ENCODE data around the gene TMEM92. TPM values are rescaled to one million over a fixed set of nuclear protein-coding genes. Genes with fewer than 3 reads are reported as not detected.

TMEM92 gene
- total and polyA plus RNA-seq, 4 donors, result 0.05 to 17.9 (median 4.0) TPM

DNA sequence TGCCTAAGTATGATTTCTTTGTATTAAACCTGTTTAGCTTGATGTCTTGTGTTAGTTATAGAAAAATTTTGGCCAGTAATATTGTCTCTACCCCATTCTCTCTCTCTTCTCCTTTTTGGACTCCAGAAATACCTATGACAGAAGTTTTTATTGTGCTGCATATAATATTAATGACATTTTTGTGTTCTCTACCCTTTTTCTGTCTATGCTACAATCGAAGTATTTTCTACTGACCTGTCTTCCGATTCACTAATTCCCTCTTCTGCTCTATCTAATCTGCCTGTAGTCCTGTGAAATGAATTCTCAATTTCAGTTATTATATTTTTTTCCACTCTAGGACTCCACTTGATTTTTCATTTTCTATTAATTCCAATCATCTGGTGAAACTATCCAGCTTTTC, 26.0 kb upstream of the TMEM92 start:
- no peaks in the 10 kb centered on the region for H3K4me1 ChIP-seq (ENCODE audit: control insufficient read depth in 4 of 4, insufficient read depth in 4 of 4, low read length in 3 of 4)
- no peaks in the 10 kb centered on the region for H3K36me3 ChIP-seq (ENCODE audit: control insufficient read depth in 4 of 4, insufficient read depth in 3 of 4, low read depth in 1 of 4, low read length in 3 of 4)
- H3K9me3 ChIP-seq (ENCODE audit: control insufficient read depth in 4 of 4, low read length in 3 of 4), result peaks cover 0 to 6% (median 0%) of the 10 kb centered on the region in 4 donors
- peaks cover 0 to 2% (median 0%) of the 10 kb centered on the region in 4 donors for H3K27me3 ChIP-seq (ENCODE audit: control insufficient read depth in 4 of 4, insufficient read depth in 4 of 4, low read length in 3 of 4)
- H3K9ac ChIP-seq (ENCODE audit: low read depth in 1 of 2, low read length in 2 of 2), result no peak overlapping the region
- no peak overlapping the region for H3K27ac ChIP-seq (ENCODE audit: low read depth in 1 of 2, low read length in 2 of 2)
- no peak for TF ChIP-seq NR2F2 (IDR thresholded peaks at IDR 0.05)
- no peak for TF ChIP-seq TAF1 (conservative IDR thresholded peaks at IDR 0.05)
- no peak for TF ChIP-seq FOXA2 (IDR thresholded peaks at IDR 0.05)
- TF ChIP-seq YY1 (IDR thresholded peaks at IDR 0.05), result no peak
- TF ChIP-seq JUND (IDR thresholded peaks at IDR 0.05), result no peak
- TF ChIP-seq SP1 (IDR thresholded peaks at IDR 0.05), result no peak
- H3K4me3 ChIP-seq (ENCODE audit: low read depth in 1 of 3, low read length in 3 of 3), result no peak overlapping the region
- DNase-seq (ENCODE audit: low spot score), result no peak
- WGBS, result 42% methylated on average over 2 of the region's 2 CpGs

DNA sequence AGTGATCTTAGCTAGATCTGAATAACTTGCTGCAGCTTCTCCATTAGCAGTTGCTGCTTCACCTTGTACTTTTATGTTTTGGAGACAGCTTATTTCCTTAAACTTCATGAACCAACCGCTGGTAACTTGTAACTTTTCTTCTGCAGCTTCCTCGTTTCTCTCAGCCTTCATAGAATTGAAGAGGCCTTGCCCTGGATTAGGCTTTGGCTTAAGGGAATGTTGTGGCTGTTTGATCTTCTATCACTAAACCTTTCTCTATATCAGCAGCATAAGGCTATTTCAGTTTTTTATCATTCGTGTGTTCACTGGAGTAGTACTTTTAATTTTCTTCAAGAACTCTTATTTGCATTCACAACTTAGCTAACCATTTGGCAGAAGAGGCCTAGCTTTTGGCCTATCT, 21.5 kb upstream of the TMEM92 start:
- Histone ChIP-seq H3K27ac (ENCODE audit: low read depth in 1 of 2, low read length in 2 of 2) (no peak overlapping the region), H3K4me3 (ENCODE audit: low read depth in 1 of 3, low read length in 3 of 3) (no peak overlapping the region), H3K9ac (ENCODE audit: low read depth in 1 of 2, low read length in 2 of 2) (no peak overlapping the region), H3K36me3 (ENCODE audit: control insufficient read depth in 4 of 4, insufficient read depth in 3 of 4, low read depth in 1 of 4, low read length in 3 of 4) (no peaks in the 10 kb centered on the region), H3K27me3 (ENCODE audit: control insufficient read depth in 4 of 4, insufficient read depth in 4 of 4, low read length in 3 of 4) (no peaks in the 10 kb centered on the region), H3K9me3 (ENCODE audit: control insufficient read depth in 4 of 4, low read length in 3 of 4) (peaks cover 0 to 3% (median 0%) of the 10 kb centered on the region in 4 donors), H3K4me1 (ENCODE audit: control insufficient read depth in 4 of 4, insufficient read depth in 4 of 4, low read length in 3 of 4) (no peaks in the 10 kb centered on the region)
- WGBS, result 84% methylated on average over 3 of the region's 3 CpGs
- TF ChIP-seq HNF4G (IDR thresholded peaks at IDR 0.05) (no peak), NR2F2 (IDR thresholded peaks at IDR 0.05) (no peak), RAD21 (IDR thresholded peaks at IDR 0.05) (no peak), RXRA (IDR thresholded peaks at IDR 0.05) (no peak), YY1 (IDR thresholded peaks at IDR 0.05) (no peak), FOXA1 (IDR thresholded peaks at IDR 0.05) (no peak), TAF1 (conservative IDR thresholded peaks at IDR 0.05) (no peak), FOXA2 (IDR thresholded peaks at IDR 0.05) (no peak)
- TF ChIP-seq, protein P1, sequence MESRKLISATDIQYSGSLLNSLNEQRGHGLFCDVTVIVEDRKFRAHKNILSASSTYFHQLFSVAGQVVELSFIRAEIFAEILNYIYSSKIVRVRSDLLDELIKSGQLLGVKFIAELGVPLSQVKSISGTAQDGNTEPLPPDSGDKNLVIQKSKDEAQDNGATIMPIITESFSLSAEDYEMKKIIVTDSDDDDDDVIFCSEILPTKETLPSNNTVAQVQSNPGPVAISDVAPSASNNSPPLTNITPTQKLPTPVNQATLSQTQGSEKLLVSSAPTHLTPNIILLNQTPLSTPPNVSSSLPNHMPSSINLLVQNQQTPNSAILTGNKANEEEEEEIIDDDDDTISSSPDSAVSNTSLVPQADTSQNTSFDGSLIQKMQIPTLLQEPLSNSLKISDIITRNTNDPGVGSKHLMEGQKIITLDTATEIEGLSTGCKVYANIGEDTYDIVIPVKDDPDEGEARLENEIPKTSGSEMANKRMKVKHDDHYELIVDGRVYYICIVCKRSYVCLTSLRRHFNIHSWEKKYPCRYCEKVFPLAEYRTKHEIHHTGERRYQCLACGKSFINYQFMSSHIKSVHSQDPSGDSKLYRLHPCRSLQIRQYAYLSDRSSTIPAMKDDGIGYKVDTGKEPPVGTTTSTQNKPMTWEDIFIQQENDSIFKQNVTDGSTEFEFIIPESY (IDR thresholded peaks at IDR 0.05), result no peak
- TF ChIP-seq, protein P2, sequence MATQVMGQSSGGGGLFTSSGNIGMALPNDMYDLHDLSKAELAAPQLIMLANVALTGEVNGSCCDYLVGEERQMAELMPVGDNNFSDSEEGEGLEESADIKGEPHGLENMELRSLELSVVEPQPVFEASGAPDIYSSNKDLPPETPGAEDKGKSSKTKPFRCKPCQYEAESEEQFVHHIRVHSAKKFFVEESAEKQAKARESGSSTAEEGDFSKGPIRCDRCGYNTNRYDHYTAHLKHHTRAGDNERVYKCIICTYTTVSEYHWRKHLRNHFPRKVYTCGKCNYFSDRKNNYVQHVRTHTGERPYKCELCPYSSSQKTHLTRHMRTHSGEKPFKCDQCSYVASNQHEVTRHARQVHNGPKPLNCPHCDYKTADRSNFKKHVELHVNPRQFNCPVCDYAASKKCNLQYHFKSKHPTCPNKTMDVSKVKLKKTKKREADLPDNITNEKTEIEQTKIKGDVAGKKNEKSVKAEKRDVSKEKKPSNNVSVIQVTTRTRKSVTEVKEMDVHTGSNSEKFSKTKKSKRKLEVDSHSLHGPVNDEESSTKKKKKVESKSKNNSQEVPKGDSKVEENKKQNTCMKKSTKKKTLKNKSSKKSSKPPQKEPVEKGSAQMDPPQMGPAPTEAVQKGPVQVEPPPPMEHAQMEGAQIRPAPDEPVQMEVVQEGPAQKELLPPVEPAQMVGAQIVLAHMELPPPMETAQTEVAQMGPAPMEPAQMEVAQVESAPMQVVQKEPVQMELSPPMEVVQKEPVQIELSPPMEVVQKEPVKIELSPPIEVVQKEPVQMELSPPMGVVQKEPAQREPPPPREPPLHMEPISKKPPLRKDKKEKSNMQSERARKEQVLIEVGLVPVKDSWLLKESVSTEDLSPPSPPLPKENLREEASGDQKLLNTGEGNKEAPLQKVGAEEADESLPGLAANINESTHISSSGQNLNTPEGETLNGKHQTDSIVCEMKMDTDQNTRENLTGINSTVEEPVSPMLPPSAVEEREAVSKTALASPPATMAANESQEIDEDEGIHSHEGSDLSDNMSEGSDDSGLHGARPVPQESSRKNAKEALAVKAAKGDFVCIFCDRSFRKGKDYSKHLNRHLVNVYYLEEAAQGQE (IDR thresholded peaks at IDR 0.05), result no peak
- TF ChIP-seq, protein P3, sequence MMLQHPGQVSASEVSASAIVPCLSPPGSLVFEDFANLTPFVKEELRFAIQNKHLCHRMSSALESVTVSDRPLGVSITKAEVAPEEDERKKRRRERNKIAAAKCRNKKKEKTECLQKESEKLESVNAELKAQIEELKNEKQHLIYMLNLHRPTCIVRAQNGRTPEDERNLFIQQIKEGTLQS (IDR thresholded peaks at IDR 0.05), result no peak
- TF ChIP-seq, protein P4, sequence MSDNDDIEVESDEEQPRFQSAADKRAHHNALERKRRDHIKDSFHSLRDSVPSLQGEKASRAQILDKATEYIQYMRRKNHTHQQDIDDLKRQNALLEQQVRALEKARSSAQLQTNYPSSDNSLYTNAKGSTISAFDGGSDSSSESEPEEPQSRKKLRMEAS (IDR thresholded peaks at IDR 0.05), result no peak
- no peak for DNase-seq (ENCODE audit: low spot score)

Data from liver (tissue), 9 donors.